Neural progenitor cell (in vitro differentiated cells): Measurements from ENCODE around the gene GHRH. TPM values are rescaled to one million over a fixed set of nuclear protein-coding genes. Genes with fewer than 3 reads are reported as not detected.

ENCODE experiments used
- DNase-seq: peaks from one replicate; pipeline ENCODE4 v3.0.0-alpha.2; 2016; ENCODE audit warnings: low spot score
- H2AFZ ChIP-seq: fragments of 200-600 bp; sonication (generic); replicated peaks from 2 replicates; pipeline ENCODE4 v1.6.1; 2016; ENCODE audit warnings: antibody characterized with exemption
- H3F3A ChIP-seq: fragments of 200-600 bp; sonication (generic); 2 replicates; pipeline ENCODE4 v1.6.1; 2016; ENCODE audit warnings: antibody characterized with exemption, low read depth
- H3K27ac ChIP-seq: fragments of 200-600 bp; sonication (generic); 2 replicates; pipeline ENCODE4 v1.5.1; 2016; ENCODE audit warnings: mild to moderate bottlenecking
- H3K27me3 ChIP-seq: fragments of 200-600 bp; sonication (generic); 2 replicates; pipeline ENCODE4 v1.6.1; 2016; ENCODE audit warnings: mild to moderate bottlenecking, moderate library complexity
- H3K36me3 ChIP-seq: fragments of 200-600 bp; sonication (generic); 2 replicates; pipeline ENCODE4 v1.5.1; 2016
- H3K4me1 ChIP-seq: fragments of 200-600 bp; sonication (generic); 2 replicates; pipeline ENCODE4 v1.6.1; 2016; ENCODE audit warnings: mixed run types
- H3K4me2 ChIP-seq: fragments of 200-600 bp; sonication (generic); 2 replicates; pipeline ENCODE4 v1.6.1; 2016
- H3K4me3 ChIP-seq: fragments of 200-600 bp; sonication (generic); 2 replicates; pipeline ENCODE4 v1.5.1; 2016
- H3K79me2 ChIP-seq: fragments of 200-600 bp; sonication (generic); 2 replicates; pipeline ENCODE4 v1.6.1; 2016; ENCODE audit warnings: low read depth
- H3K9ac ChIP-seq: fragments of 200-600 bp; sonication (generic); 2 replicates; pipeline ENCODE4 v1.6.1; 2016
- H3K9me3 ChIP-seq: fragments of 200-600 bp; sonication (generic); 2 replicates; pipeline ENCODE4 v1.5.1; 2016; ENCODE audit warnings: low read depth
- H4K20me1 ChIP-seq: fragments of 200-600 bp; sonication (generic); 2 replicates; pipeline ENCODE4 v1.6.1; 2016; ENCODE audit warnings: low read depth
- H3K27ac Mint-ChIP-seq: 3 replicates; pipeline ENCODE4 v1.8.0; 2021; ENCODE audit warnings: mixed read lengths
- H3K27me3 Mint-ChIP-seq: 2 replicates; pipeline ENCODE4 v1.8.0; 2022; ENCODE audit warnings: low read depth, mild to moderate bottlenecking, inconsistent platforms, moderate library complexity, mixed read lengths; ENCODE audit not compliant: insufficient read depth
- H3K36me3 Mint-ChIP-seq: 3 replicates; pipeline ENCODE4 v1.8.0; 2021; ENCODE audit warnings: mixed read lengths
- H3K4me1 Mint-ChIP-seq: 3 replicates; pipeline ENCODE4 v1.8.0; 2021; ENCODE audit warnings: mixed read lengths
- H3K4me3 Mint-ChIP-seq: 3 replicates; pipeline ENCODE4 v1.8.0; 2021; ENCODE audit warnings: mild to moderate bottlenecking, moderate library complexity, mixed read lengths
- H3K9me3 Mint-ChIP-seq: 3 replicates; pipeline ENCODE4 v1.8.0; 2020; ENCODE audit warnings: mixed read lengths
- EZH2 ChIP-seq: fragments of 200-600 bp; sonication (generic); IDR thresholded peaks from 2 replicates; pipeline ENCODE4 v1.6.1; 2017; ENCODE audit warnings: antibody characterized with exemption, mild to moderate bottlenecking, moderate library complexity
- EZH2phosphoT487 ChIP-seq: fragments of 200-600 bp; sonication (generic); IDR thresholded peaks from 2 replicates; pipeline ENCODE4 v1.6.1; 2017; ENCODE audit warnings: antibody characterized with exemption
- total RNA-seq: library from RNA; depleted of rRNA; stranded (reverse); fragments of >200 nt; gene quantifications from 2 replicates; pipeline ENCODE4 v1.2.3, GENCODE V29; 2015; ENCODE audit warnings: low replicate concordance
- TF ChIP-seq, protein P1 (sequence below): fragments of 200-600 bp; sonication (generic); IDR thresholded peaks from 2 replicates; pipeline ENCODE4 v1.5.1; 2017; ENCODE audit warnings: antibody characterized with exemption, mild to moderate bottlenecking

GHRH gene
- total RNA-seq, 1 donor from 2014 or later = not detected

- Histone ChIP-seq H3K27ac (peak overlapping the region; percentile 43), H2AFZ (no peak overlapping the region), H3K27me3 (no peaks in the 10 kb centered on the region), H3F3A (peaks cover 32% of the 10 kb centered on the region), H4K20me1 (no peaks in the 10 kb centered on the region), H3K79me2 (peaks cover 33% of the 10 kb centered on the region), H3K9ac (no peak overlapping the region), H3K9me3 (no peaks in the 10 kb centered on the region), H3K4me3 (no peak overlapping the region), H3K4me2 (no peak overlapping the region), H3K4me1 (peaks cover 27% of the 10 kb centered on the region), H3K36me3 (peaks cover 21% of the 10 kb centered on the region)
- peaks cover 25% of the 10 kb centered on the region for H3K4me1 Mint-ChIP-seq
- H3K27me3 Mint-ChIP-seq = peaks cover 2% of the 10 kb centered on the region
- DNase-seq = no peak
- no peak overlapping the region for H3K4me3 Mint-ChIP-seq
- H3K9me3 Mint-ChIP-seq = no peaks in the 10 kb centered on the region
- H3K36me3 Mint-ChIP-seq = peaks cover 35% of the 10 kb centered on the region
- no peak overlapping the region for H3K27ac Mint-ChIP-seq
- TF ChIP-seq EZH2phosphoT487 = no peak
- TF ChIP-seq, protein P1, sequence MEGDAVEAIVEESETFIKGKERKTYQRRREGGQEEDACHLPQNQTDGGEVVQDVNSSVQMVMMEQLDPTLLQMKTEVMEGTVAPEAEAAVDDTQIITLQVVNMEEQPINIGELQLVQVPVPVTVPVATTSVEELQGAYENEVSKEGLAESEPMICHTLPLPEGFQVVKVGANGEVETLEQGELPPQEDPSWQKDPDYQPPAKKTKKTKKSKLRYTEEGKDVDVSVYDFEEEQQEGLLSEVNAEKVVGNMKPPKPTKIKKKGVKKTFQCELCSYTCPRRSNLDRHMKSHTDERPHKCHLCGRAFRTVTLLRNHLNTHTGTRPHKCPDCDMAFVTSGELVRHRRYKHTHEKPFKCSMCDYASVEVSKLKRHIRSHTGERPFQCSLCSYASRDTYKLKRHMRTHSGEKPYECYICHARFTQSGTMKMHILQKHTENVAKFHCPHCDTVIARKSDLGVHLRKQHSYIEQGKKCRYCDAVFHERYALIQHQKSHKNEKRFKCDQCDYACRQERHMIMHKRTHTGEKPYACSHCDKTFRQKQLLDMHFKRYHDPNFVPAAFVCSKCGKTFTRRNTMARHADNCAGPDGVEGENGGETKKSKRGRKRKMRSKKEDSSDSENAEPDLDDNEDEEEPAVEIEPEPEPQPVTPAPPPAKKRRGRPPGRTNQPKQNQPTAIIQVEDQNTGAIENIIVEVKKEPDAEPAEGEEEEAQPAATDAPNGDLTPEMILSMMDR = no peak
- no peak for TF ChIP-seq EZH2
Measured at GRCh38 chr20:37222086-37222485, 39.5 kb downstream of the GHRH start.

DNA sequence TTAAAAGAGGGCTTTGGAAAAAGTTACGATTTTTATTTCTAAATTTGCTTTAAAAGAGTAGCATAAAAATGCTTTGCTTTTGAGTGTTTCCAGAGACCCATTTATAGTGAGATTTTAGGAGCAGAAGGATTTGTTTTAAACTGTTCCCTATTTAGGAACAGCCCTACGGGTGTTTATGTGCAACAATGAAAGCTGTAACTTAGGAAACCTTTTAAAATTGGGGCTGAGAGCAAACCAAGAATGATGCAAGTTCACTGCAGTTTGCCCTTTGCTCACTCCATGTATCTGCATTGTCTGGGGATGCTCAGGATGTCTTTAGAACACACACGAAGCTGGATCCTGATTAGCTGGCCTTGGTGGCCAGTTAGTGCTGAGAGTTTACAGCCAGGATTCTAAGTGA lies 40.9 kb downstream of the GHRH start:
- no peak overlapping the region for H3K4me3 ChIP-seq
- H3K9me3 ChIP-seq = no peaks in the 10 kb centered on the region
- peaks cover 20% of the 10 kb centered on the region for H3F3A ChIP-seq
- H3K27me3 ChIP-seq = no peaks in the 10 kb centered on the region
- H3K36me3 ChIP-seq = peaks cover 30% of the 10 kb centered on the region
- no peaks in the 10 kb centered on the region for H4K20me1 ChIP-seq
- Mint-ChIP-seq H3K36me3 (peaks cover 38% of the 10 kb centered on the region), H3K4me3 (no peak overlapping the region), H3K27ac (peak overlapping the region; percentile 67), H3K9me3 (no peaks in the 10 kb centered on the region), H3K27me3 (peaks cover 2% of the 10 kb centered on the region), H3K4me1 (peaks cover 25% of the 10 kb centered on the region)
- H3K27ac ChIP-seq = peak overlapping the region; percentile 69
- H2AFZ ChIP-seq = no peak overlapping the region
- H3K4me1 ChIP-seq = peaks cover 18% of the 10 kb centered on the region
- H3K79me2 ChIP-seq = peaks cover 33% of the 10 kb centered on the region
- TF ChIP-seq EZH2 (no peak), EZH2phosphoT487 (no peak)
- TF ChIP-seq, protein P1 = no peak
- no peak overlapping the region for H3K9ac ChIP-seq
- no peak overlapping the region for H3K4me2 ChIP-seq
- no peak for DNase-seq

DNA sequence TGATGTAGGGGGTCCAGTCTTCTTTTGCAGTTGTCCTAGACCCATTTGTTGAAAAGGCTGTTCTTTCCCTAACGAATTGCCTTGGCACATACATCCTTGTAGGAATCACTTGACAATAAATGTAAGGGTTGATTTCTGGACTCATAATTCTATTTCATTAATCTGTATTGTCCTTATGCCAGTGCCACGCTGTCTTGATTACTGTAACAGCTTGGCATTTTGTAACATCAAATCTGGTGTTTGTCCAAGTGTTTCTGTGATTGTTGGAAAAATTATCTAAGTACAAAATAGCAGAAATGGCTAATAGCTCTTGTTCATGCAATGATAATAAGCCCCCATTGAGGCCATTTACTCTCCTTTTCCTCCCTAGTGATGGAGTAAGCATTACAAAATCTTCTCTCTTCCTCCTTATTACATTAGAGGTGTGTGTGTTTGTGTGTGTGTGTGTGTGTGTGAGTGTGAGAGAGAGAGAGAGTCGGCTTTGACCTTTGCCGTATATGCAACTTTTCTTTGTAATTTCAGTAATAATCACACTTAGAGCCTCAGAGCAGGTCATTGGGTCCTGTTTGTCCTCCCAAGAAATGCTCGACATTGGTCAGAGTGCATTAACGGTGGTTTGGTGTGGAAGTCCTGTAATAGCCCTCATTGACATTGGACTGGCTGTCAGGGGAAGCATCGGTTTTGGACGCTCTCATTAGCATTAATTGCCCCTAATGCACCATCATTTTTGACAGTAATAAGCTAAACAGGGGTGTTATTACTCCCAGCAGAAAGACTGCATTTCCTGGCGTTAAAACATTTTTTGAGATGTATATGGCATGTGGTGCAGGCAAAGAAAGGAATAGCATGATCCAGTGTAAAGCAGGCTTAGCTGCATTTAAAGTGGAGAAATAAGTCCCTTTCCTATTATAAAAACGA lies 41.6 kb downstream of the GHRH start:
- Histone ChIP-seq H3K27me3 (no peaks in the 10 kb centered on the region), H3K4me1 (peaks cover 18% of the 10 kb centered on the region), H3K4me2 (no peak overlapping the region), H3K9me3 (no peaks in the 10 kb centered on the region), H3K9ac (no peak overlapping the region), H3K4me3 (no peak overlapping the region), H3K79me2 (peaks cover 40% of the 10 kb centered on the region), H3K36me3 (peaks cover 37% of the 10 kb centered on the region), H2AFZ (no peak overlapping the region), H4K20me1 (no peaks in the 10 kb centered on the region), H3F3A (peaks cover 26% of the 10 kb centered on the region), H3K27ac (peak overlapping the region; percentile 69)
- Mint-ChIP-seq H3K27ac (peak overlapping the region; percentile 67), H3K36me3 (peaks cover 32% of the 10 kb centered on the region), H3K27me3 (peaks cover 2% of the 10 kb centered on the region), H3K4me3 (no peak overlapping the region), H3K4me1 (peaks cover 25% of the 10 kb centered on the region), H3K9me3 (no peaks in the 10 kb centered on the region)
- no peak for TF ChIP-seq EZH2phosphoT487
- no peak for TF ChIP-seq EZH2
- TF ChIP-seq, protein P1 = no peak
- no peak for DNase-seq
